Glomerular endothelial cell (primary cell): ENCODE data around the gene SYNE3. TPM values are rescaled to one million over a fixed set of nuclear protein-coding genes. Genes with fewer than 3 reads are reported as not detected.

ENCODE experiments used
- DNase-seq: peaks from one replicate; pipeline ENCODE4 v3.0.0-alpha.2; 2011; ENCODE audit warnings: low read depth, low spot score; ENCODE audit errors: extremely low read depth
- total RNA-seq: library from RNA; depleted of rRNA; stranded (reverse); fragments of >200 nt; gene quantifications from 2 replicates; pipeline ENCODE4 v1.2.3, GENCODE V29; 2015

The SYNE3 gene
- total RNA-seq, 1 donor from 2014 or later, result 5.8 TPM

DNA sequence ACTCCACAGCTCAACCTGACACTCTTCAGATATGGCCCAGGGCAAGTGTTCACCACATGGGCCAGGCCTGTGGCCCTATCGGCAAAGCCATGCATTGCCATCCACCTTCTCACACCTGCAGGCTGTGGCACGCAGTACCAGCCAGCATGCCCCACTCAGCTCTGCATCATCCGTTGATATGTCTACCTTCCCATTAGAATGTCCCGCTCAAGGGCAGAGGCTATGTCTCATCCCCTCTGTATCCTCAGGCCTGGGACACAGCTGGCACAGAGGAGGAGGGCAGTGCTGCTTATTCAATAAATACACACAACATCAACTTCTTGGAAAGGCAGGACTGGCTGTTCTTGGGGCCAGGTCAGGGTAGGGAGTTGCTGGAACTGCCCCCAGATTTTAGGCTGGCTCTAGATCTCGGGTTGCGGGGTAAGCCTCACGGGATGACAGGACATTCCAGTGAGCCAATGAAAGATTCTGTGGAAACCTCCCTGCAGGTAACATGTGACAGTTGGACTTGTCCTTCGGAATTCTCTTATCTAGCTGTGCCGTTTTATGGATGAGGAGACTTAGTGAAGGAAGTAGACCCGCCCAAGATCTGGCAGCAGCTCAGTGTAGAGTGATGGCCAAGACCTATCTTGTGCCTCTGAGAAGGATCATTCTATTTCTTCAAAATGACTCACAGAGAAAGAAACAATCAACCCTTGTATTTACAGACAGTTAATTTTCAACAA, 25.6 kb downstream of the SYNE3 start:
- DNase-seq, result no peak

DNA sequence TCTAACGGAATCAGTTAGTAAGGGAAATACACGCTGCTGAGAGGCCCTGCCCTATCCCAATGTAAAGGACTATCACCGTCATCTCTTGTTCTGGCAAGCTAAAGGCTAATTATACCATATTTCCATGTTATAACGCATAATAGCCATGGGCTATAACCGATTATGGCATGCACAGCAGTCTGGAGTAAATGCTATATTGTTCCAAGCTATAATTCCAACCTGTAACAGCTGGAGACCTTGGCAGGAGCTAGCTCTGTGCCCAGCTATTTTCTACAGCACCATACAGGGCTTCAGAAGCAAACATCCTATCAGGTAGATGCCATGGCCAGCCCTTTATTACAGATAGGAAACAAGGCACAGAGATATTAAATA, 26.3 kb downstream of the SYNE3 start:
- no peak for DNase-seq

DNA sequence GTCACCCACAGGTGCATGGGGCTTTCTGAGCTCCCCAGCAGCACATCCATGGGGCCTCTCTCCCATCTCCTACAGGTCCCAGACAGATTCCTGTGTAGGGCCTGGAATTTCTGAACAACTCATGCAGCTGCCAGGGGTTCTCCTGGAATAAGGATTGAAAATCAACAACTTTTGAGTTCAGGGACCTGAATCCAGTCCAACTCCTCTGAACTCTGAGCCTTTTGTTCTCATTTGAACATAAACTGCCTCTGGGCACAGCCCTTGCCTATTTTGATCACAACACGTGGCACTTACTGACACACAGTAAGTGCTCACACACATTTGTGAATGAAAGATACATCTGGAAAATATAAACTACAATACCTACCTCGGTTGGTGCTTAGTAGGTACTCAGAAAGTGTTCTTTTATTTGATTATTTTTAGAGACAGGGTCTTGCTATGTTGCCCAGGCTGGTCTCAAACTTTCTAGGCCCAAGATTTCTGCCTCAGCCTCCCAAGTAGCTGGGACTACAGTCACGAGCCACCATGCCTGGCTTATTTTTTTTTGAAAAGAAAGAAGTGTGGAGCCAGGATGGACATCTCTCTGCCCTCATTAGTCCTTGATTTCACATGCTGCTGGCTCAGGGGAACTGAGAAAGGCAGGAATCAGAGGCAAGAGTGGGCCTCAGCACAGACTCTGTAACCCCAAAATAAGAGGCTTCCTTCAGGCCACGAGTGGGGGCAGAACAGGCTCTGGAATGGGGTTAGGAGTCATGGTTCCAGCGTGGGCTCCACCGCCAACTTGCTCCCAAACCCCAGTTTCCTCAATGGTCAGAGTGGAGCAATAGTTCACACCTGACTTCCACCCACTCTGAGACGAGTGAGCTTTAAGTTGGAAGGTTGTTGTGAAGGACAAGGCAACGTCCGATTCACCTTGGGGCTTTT, 27.0 kb downstream of the SYNE3 start:
- DNase-seq, result no peak

DNA sequence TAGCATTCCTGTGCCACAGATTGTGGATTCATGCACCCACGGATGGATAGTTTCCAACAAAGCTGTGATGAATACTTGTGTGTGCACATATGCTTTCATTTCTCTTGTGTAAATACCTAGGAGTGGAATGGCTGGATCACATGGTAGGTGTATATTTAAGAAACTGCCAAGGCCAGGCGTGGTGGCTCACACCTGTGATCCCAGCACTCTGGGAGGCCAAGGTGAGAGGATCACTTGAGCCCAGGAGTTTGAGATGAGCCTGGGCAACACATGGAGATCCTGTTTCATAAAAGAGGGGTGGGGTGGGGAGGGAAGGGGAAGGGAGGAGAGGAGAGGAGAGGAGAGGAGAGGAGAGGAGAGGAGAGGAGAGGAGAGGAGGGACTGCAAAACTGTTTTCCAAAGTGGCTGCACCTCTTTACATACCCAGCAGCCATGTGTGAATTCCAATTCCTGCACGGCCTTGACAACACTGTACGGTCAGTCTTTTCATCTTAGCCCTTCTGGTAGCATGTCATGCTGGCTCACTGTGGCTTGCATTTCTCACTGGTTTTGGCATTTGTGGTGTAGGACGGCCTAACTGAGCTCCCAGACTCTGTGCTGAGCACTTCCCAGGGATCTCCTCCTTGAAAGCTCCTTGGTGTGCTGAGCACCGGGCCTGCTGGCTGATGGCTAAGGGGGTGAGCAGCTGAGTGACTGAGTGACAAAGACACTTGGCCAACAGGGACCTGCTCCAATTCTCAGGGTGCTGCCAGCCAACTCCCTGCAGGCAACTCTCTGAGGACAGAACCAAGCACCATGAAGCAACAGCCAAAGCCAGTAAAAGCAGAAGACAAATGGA, 27.9 kb downstream of the SYNE3 start:
- no peak for DNase-seq

DNA sequence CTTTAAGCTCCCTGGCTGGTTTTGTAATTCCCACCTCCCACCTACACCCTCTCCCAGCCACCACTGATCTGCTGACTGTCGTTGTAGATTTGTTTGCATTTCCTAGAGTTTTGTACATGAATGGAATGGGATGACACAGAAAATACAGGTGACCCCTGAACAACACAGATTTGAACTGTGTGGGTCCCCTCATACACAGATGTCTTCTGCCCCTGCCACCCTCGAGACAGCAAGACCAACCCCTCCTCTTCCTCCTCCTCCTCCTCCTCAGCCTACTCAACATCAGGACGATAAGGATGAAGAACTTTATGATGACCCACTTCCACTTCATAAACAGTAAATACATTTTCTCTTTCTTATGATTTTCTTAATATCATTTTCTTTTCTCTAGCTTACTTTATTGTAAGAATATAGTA, 28.8 kb downstream of the SYNE3 start:
- no peak for DNase-seq

DNA sequence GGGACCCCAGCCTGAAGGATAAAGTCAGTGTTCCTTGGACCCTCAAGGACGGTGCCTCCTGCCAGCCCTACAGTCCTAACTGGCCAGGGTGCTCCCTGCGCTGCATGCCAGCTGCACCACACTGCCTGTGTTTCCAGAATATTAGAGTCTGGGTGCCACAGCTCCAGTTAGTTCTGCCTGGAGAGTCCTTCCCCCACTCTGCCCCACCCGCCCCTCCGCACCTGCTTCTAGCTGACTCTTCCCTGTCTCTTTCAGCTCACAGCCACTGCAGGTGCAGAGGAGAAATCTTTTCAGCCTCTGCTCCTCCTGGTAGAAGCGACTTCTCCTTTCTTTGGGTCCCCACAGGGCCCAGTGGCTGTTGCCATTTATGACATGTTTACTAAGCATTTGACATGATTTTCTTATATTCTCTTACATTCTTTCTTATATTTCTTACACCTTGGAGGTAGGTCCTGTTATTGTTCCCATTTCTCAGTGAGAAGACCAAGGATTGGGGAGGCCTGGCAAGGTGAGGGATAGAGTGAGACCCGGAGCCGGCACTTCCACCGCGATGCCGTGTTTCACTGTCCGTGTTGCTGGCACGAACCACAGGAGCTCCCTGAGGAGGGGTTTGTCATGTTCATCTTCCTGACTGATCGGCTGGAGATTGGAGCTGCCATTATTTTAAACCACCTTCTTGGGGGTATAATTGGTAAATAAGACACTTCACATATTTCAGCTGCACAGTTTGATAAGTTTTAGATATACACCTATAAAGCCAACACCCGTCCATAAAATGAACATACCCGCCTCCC, 29.4 kb downstream of the SYNE3 start:
- no peak for DNase-seq

DNA sequence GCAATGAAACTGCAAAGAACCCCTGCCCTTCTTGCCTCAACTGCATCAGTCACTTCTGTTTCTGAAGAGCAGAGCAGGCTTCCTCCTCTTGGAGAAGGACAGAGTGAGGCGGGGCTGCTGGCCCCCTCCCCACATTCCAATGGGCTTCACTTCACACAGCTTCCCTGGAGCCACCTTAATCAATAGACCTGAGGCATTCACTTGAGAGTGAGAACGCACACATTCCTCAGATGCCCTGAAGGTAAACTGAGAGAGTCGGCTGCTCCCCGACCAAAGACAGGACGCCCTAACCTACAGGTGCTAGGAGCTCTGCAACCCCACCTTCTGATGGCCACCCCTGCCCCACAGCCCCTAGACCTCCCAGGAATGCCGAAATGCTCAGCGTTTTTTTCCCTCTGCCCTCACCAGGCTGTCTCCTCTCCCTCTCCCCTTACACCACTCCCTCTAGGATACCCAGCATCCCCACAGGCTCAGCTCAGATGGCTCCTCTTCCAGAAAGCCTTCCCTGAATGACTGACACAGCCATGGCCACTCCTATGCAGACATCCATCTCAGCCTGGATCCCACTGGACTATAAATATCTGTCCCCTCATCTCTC, 31.1 kb downstream of the SYNE3 start:
- no peak for DNase-seq

DNA sequence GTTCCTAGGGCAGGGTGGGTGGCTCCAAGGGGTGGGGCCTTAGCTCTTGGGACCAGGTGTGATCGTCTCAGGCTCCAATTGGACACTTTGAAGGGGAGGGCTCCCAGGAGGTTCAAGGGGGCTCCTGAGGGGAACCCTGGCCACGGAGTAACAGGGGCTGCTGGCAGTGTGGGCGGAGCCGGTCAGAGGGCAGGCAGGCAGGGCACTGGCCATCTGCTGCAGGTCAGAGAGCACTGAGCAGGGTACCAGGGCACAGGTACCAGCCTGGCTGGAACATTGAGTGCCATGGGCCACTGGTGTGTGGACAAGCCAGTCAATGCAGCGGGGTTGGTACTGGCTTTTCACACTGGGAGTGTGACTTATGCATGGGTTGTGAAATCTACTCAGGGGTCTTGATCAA, 32.2 kb downstream of the SYNE3 start:
- no peak for DNase-seq

DNA sequence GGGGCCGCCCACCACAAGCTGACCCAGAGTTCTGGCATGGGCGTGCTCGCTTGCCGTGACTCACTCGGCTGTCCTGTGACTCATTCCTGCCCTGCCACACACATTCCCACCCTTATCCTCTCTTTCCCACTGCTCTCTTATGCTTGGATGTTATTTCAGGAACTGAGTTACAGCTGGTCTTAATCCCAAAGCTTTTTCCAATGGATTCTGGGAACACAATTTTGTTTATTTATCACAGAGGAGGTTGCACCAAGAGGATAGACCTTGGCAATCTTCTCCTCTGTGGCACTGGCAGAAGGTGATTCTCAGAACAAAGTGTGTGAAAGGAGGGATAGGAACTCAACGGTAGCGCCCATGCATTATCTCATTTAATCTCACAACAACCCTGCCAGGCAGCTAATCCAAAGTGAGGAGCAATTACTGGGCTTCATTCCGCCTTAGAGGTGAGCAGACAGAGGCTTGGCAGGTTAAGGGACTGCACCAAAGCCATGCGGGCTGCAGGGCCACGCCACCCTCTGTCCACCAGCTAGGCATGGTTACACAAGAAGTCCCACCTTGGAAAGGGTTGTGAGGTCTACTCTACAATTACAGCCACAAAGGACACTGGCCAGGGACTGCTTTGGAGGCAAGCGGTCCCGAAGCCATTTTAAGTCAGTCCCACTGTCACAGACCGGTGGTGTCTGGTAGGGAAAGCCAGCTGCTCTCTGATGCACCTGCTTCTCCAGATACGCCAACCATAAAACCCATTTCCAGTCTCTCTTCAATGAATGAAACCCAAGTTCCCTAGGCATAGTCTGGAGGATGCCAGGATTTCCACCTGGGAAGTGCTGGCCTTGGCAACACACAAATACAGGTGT, 32.9 kb downstream of the SYNE3 start:
- peak; percentile 73 for DNase-seq

DNA sequence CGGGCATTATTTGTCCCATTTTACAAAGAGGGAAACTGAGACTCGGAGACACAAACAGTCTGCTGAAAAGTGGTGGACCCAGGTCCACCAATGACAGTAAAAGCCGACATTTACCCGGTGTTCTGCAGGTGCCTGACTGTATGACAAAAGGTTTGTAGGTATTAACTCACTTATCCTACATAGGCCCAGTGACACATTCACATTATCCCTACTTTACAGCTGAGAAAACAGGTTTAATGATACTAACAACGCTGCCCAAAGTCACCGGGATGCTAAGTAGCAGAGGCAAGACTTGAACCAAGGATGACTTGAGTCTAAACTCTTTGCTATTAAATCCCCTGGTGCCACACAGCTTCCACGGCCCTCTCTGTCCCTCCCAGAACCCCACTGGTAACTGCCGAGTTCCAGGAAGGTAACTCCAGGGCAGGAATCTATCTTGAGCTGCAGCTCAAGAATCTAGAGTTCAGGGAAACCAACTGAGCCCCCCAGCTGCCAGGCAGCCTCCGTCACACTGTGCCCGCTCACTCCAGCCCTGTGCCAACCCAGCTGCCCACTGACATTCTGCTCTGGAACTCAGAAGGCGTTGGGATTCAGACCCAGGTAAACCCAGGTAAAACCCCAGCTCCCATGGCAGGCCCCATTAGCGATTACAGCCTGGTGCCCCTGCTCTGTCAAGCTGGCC, 33.7 kb downstream of the SYNE3 start:
- DNase-seq, result no peak

DNA sequence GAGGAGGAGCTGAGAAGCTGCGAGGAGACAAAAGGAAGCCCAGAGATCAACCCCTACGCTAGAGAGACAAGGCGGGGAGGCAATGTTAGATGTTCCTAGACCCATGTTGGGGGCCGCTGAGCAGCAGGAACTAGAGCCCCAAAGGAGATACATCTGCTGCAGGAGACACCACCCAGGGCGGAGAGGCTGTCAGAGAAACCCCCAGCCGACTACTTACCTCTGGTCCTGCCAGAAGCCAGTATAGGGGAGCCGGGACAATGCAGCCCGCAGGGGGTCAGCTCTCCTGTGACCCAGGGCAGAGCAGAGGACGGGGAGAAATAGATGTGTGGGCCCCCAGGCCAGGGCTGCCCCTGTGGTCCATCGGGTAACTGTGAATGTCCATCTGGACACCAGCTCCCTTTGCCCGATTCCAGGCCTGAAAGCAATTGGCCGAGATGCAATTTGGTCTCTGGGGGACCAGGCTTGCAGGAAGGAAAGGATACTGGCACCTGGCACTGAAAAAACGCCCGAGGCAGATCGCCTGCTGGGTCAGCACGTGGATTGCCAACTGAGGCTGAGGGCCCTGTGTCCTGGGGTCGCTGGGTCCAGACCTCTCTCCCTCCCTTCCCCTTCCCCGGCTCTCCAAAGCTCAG, 34.9 kb downstream of the SYNE3 start:
- DNase-seq, result no peak

DNA sequence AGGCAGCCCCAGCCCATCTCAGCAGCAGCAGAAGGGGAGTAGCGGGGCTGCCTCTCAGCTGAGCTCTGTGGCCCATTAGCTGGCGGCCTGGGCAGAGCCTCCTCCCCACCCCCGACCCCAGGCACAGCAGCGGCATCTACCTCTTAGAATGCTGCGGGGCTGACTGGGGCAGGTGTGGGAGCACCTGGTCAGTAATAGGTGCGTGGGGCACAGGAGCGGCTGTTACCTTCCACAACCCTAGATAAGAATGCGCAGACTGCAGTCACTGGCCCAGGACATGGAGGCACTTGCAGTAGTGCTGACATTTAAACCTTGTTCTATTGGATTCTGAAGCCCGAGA, 35.6 kb downstream of the SYNE3 start:
- DNase-seq, result no peak

DNA sequence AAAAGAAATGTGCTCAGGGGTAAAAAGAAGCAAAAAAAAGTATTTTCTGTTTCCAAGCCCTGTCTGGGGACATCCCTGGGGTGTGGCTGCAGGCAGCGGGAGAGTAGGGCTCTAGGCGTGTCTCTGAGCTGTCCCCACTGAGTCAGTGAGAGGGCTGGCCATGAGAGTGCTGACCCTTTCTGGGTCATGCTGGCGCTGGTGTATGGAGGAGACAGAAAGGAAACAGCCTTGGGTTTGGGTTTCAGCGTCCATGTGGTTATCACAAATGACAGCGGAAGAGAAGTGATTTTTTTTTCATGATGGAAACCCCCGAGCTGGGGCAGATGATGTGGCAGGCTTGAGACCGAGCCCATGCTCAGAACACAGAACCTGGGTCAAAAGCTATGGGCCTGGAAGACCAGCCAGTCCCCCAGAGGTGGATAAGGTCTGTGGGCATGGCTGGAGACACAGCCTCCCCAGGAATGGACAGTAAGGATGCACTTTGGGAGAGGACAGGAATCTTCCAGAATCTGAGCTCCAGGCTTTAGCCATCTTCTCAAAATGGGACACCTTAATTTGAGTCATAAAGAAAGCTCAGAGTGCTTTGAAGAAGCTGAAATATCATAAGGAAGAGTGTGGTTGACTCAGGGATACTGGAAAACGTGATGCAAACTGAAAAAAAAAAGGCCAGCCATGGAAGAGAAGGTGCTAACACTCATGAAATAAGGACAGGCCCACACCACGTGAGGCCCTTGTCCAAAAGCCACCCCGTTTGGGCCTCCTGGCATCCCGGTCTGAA, 36.2 kb downstream of the SYNE3 start:
- no peak for DNase-seq

DNA sequence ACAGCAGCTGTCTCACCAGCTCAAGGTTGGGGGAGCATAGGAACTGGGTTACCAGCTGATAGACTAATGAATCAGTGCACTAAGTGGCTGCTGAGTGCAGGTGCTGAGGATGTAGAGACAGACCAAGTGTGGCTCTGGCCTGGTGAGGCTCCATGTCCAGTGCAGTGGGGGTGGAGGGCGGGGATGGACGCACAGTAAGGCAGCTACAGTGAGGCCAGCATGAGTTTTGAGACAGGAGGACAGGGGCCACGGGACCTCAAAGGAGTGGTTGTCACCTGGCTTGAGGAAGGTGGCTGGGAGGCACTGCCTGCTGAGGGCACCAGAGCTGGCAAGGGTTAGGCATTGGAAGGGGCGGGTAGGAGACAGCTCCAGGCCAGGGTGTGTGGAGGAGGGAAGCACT, 37.0 kb downstream of the SYNE3 start:
- no peak for DNase-seq

DNA sequence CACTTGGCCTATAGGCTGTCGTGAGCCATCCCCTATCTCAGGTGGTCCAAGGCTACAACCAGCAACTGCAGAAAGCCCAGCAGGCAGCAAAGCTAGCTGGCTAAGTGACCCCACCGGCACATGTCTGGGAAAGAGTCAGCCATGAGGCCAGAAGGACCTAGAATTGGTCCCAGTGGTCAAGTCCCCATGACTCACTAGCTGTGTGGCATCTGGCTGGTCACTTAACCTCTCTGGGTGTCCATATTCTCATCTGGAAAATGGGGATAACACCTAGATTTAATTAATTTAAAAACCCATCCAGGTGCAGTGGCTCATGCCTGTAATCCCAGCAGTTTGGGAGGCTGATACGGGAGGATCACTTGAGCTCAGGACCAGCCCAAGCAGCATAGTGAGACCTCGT, 37.6 kb downstream of the SYNE3 start:
- DNase-seq, result no peak

DNA sequence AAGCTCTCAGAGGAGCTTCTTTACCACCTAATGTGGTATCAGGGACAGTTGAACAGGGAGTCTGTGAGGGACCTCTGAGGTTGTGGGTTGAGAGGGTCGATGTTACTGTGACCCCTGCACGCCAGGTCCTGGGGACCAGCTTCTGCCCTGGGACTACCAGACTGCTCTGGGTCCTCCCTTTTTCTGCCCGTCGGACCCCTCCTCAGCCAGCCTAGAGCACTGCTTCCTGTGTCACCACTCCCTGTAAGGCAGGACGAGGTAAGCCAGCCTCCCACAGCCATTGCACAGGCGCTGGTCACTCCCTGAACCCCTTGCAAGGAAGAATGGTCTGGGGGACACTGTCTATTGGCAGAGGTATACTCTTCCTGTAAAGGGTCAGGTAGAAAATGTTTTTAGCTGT, 38.1 kb downstream of the SYNE3 start:
- no peak for DNase-seq
